22Rv1 (cell line): ENCODE data around the gene CACNA1A.
"Not testable (repeated sequence)": the region's sequence is repeated elsewhere in the genome, so short reads cannot be mapped to it uniquely, and the experiment has no call there.

ENCODE experiments used
- CTCF ChIP-seq: fragments of 450-650 bp; IDR thresholded peaks from 2 replicates; pipeline ENCODE4 v1.5.1; 2017; ENCODE audit warnings: mild to moderate bottlenecking
- ZFX ChIP-seq: fragments of 450-650 bp; IDR thresholded peaks from 2 replicates; pipeline ENCODE4 v1.6.1; 2017; ENCODE audit warnings: antibody characterized with exemption, borderline replicate concordance

GRCh38 chr19:13425875-13426274, 80.4 kb downstream of the CACNA1A start:
- not testable (repeated sequence) for TF ChIP-seq CTCF, ZFX
